ENCODE data around the gene C1orf198. TPM values are rescaled to one million over a fixed set of nuclear protein-coding genes. Genes with fewer than 3 reads are reported as not detected.

C1orf198 gene
- total RNA-seq, 1 donor from 2014 or later: 225 TPM

DNA sequence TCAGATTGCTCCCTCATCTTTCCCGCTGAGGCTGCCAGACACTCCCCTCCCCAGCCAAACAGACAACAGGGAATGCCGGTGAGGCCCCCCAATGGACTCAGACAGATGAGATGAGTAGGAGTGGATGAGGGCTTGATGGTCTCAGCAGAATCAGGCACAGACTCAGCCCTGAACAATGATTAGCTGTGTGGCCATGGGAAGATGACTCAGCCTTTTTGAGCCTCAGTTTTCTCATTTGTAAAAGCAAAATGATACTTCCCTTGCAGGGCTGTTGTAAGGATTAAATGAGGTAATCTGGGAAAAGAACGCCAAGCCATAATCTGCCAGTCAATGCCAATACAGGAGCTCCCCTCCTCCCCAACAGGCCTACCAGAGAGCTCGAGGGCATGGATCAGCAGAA is 12.4 kb downstream of the C1orf198 start:
- peak overlapping the region; percentile 96 to 99 for H3K27ac ChIP-seq
- H3K4me3 ChIP-seq: no peak overlapping the region
- intact Hi-C loops (cut with DNase I): no loop called here
- no peak for DNase-seq (ENCODE audit: low spot score in 2 of 2)
- no peaks in the 10 kb centered on the region for H3K9me3 ChIP-seq
- H3K27me3 ChIP-seq: no peaks in the 10 kb centered on the region
- H3K4me1 ChIP-seq: peaks cover 23 to 74% of the 10 kb centered on the region in 2 donors
- peaks cover 13 to 32% of the 10 kb centered on the region in 2 donors for H3K36me3 ChIP-seq
- TF ChIP-seq, protein P1, sequence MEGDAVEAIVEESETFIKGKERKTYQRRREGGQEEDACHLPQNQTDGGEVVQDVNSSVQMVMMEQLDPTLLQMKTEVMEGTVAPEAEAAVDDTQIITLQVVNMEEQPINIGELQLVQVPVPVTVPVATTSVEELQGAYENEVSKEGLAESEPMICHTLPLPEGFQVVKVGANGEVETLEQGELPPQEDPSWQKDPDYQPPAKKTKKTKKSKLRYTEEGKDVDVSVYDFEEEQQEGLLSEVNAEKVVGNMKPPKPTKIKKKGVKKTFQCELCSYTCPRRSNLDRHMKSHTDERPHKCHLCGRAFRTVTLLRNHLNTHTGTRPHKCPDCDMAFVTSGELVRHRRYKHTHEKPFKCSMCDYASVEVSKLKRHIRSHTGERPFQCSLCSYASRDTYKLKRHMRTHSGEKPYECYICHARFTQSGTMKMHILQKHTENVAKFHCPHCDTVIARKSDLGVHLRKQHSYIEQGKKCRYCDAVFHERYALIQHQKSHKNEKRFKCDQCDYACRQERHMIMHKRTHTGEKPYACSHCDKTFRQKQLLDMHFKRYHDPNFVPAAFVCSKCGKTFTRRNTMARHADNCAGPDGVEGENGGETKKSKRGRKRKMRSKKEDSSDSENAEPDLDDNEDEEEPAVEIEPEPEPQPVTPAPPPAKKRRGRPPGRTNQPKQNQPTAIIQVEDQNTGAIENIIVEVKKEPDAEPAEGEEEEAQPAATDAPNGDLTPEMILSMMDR (IDR thresholded peaks at IDR 0.05): no peak

DNA sequence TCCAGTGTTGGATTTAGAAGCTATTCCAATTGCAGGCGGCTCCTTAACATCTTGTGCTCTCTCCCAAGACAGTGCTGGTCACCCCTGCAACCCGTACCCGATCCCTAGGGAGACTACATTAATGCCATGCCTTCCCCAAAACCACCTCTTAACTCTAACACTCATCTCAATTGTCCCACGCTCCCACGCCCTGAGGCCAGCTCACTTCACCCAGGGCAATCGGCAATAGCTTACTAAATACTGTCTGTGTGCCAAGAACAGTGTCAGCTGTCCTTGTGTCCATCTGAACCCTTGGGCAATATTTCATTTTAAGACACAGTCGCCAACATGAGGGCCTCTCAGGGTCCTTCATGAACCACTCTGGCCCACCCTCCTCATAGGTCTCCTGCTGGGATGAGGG is 13.9 kb downstream of the C1orf198 start:
- DNase-seq (ENCODE audit: low spot score in 2 of 2): no peak
- H3K4me3 ChIP-seq: no peak overlapping the region
- H3K9me3 ChIP-seq: no peaks in the 10 kb centered on the region
- H3K36me3 ChIP-seq: peaks cover 13 to 30% of the 10 kb centered on the region in 2 donors
- TF ChIP-seq, protein P1 (IDR thresholded peaks at IDR 0.05): no peak
- intact Hi-C loops (cut with DNase I): loop anchor here (5.0 kb wide), 2 partner anchors 123 to 188 kb away; partner anchors contain the start of genes ARV1, FAM89A and TTC13
- peak overlapping the region; percentile 96 to 99 for H3K27ac ChIP-seq
- H3K27me3 ChIP-seq: no peaks in the 10 kb centered on the region
- peaks cover 28 to 75% of the 10 kb centered on the region in 2 donors for H3K4me1 ChIP-seq

DNA sequence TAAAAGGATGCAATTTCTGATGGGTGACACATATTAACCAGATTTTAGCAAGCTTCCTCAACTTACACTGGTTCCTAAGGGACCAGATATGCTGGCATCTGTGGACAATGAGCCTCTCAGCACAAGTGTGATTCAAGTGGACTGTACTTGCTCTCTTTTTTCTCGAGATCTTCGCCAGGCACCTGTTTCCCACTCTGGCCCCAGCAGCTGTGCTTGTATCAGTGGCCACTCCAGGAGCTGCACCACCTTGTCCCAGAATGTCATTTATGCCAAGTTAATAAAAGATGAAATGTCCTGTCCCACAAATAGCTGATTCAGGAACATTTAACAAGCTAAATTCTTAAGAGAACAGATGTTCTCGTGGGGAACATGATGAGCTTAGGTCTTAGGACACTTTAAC is 14.6 kb downstream of the C1orf198 start:
- no peaks in the 10 kb centered on the region for H3K27me3 ChIP-seq
- H3K4me3 ChIP-seq: no peak overlapping the region
- H3K27ac ChIP-seq: peak overlapping the region; percentile 96 to 99
- peaks cover 13 to 30% of the 10 kb centered on the region in 2 donors for H3K36me3 ChIP-seq
- TF ChIP-seq, protein P1 (IDR thresholded peaks at IDR 0.05): no peak
- intact Hi-C loops (cut with DNase I): loop anchor here (5.0 kb wide), 2 partner anchors 124 to 189 kb away; partner anchors contain the start of genes ARV1, FAM89A and TTC13
- no peaks in the 10 kb centered on the region for H3K9me3 ChIP-seq
- no peak for DNase-seq (ENCODE audit: low spot score in 2 of 2)
- peaks cover 34 to 75% of the 10 kb centered on the region in 2 donors for H3K4me1 ChIP-seq

DNA sequence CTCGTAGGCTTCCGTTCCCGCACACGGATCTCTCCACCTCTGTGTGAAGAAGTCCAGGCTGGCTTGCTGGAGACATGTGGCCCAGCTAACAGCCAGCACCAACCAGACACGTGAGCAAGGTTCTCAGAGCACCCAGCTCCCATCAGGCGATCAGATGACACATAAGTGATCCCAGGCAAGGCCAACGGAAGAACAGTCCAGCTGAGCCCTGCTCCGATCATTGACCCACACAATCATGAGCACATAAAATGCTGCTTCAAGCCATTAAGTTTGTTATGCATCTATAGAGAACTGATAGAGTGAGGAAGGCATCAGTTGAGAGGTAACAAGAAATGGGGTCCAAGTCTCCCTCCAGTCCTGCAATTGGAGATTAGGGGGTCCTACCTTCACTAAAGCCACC is 15.4 kb downstream of the C1orf198 start:
- peak overlapping the region; percentile 96 to 99 for H3K27ac ChIP-seq
- DNase-seq (ENCODE audit: low spot score in 2 of 2): peak in 1 of 2 donors; percentile 16
- peaks cover 13 to 30% of the 10 kb centered on the region in 2 donors for H3K36me3 ChIP-seq
- no peaks in the 10 kb centered on the region for H3K27me3 ChIP-seq
- H3K4me3 ChIP-seq: no peak overlapping the region
- H3K4me1 ChIP-seq: peaks cover 35 to 73% of the 10 kb centered on the region in 2 donors
- TF ChIP-seq, protein P1 (IDR thresholded peaks at IDR 0.05): no peak
- intact Hi-C loops (cut with DNase I): loop anchor here (5.0 kb wide), 2 partner anchors 124 to 189 kb away; partner anchors contain the start of genes ARV1, FAM89A and TTC13
- no peaks in the 10 kb centered on the region for H3K9me3 ChIP-seq

DNA sequence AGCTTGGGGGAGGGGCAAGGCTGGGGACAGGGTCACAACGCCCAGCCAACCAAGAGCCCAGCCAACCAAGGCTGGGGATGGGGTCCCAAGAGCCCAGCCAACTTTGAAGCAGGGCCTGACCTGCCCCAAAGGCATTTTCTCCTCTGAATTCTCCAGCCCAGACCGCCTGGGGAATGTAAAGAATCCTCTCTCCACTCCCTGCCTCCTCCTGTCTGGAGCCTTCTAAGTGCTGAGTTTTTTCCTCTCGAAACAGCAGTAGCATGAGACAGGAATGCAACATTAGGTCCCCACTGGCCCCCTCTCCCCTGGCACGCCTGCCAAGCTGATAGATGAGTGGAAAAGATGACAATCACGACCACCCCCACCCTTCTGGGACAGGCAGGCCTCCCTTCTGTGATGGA is 17.0 kb downstream of the C1orf198 start:
- Histone ChIP-seq H3K9me3 (no peaks in the 10 kb centered on the region), H3K4me1 (peaks cover 30 to 65% of the 10 kb centered on the region in 2 donors), H3K27ac (peak overlapping the region; percentile 94 to 98), H3K27me3 (no peaks in the 10 kb centered on the region), H3K4me3 (no peak overlapping the region), H3K36me3 (peaks cover 13 to 30% of the 10 kb centered on the region in 2 donors)
- DNase-seq (ENCODE audit: low spot score in 2 of 2): no peak
- intact Hi-C loops (cut with DNase I): loop anchor here (5.0 kb wide), 2 partner anchors 126 to 191 kb away; partner anchors contain the start of genes ARV1, FAM89A and TTC13
- TF ChIP-seq, protein P1 (IDR thresholded peaks at IDR 0.05): no peak
